NCI-H446 (cell line): ENCODE results near the gene MAP2K2.

Experiments
- DNase-seq, 2 experiments: peaks; one replicate each; lab custom pipeline; 2025; lab: John Stamatoyannopoulos, UW

MAP2K2 gene

GRCh38 chr19:4043966-4044715 is 79.8 kb downstream of the MAP2K2 start:
- no peak for DNase-seq

DNA sequence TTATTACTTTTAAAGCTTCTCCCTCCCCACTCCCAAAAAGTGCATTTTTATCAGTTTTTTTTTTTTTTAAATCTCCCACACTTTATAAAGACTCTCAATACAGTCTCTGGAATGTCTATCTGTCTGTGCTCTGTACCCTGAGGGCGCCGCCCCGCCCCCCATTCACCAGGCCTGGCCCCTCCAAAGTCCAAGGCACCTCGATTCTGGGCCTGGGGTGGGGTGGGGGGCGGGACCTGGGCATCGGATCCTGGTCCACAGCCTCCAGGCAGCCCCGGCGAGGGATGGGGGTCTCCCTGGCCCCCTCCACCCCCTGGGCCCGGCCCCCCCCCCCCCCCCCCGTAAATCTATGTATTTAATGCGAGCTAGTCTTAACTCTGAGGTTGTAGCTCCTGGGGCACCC is 80.5 kb downstream of the MAP2K2 start:
- DNase-seq = no peak

DNA sequence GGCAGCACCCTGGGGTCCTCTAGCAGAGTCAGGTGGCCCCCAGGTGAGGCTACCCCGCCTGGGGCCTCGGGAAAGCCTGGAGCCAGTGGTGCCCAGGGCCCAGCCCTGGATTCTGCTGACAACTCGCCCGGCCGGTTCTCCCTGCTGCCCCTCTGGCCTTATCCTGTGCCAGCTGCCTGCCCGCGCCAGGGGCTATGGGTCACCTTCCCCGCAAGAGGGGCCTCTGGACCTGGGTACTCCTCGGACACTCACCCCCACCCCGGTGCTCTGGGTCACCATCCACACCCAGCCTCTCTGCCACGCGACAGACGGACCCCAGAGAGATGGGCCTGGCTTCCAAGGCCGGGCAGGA is 81.2 kb downstream of the MAP2K2 start:
- DNase-seq = no peak

- no peak for DNase-seq
These were observed 81.7 kb downstream of the MAP2K2 start for GRCh38 chr19:4042064-4042730.
